Esophagus muscularis mucosa (tissue), 4 donors: Measurements from ENCODE around the gene MOGAT2. TPM values are rescaled to one million over a fixed set of nuclear protein-coding genes. Genes with fewer than 3 reads are reported as not detected.

Source experiments
- DNase-seq: peaks from one replicate; pipeline ENCODE4 v3.0.0-alpha.2; 2017; ENCODE audit errors: extremely low spot score
- H3K27ac ChIP-seq, 4 donors: fragments of 200-600 bp; sonication (generic); replicated peaks in 1 of 4; 1 replicate in 3 of 4; 2 replicates in 1 of 4; pipeline ENCODE4 v1.5.1; 2016 to 2019; ENCODE audit warnings: mild to moderate bottlenecking in 1 of 4
- H3K27me3 ChIP-seq, 4 donors: fragments of 200-600 bp; sonication (generic); one replicate each; pipeline versions ENCODE4 v1.5.1 to v1.6.0; 2016 to 2019
- H3K36me3 ChIP-seq, 4 donors: fragments of 200-600 bp; sonication (generic); one replicate each; pipeline ENCODE4 v1.5.1; 2016 to 2019
- H3K4me1 ChIP-seq, 4 donors: fragments of 200-600 bp; sonication (generic); one replicate each; pipeline ENCODE4 v1.5.1; 2016 to 2019
- H3K4me3 ChIP-seq, 4 donors: fragments of 200-600 bp; sonication (generic); 1 replicate in 2 of 4; 2 replicates in 2 of 4; pipeline ENCODE4 v1.5.1; 2016 to 2019; ENCODE audit warnings: mild to moderate bottlenecking in 4 of 4, moderate library complexity in 1 of 4
- H3K9me3 ChIP-seq, 4 donors: fragments of 200-600 bp; sonication (generic); 1 replicate in 3 of 4; 2 replicates in 1 of 4; pipeline ENCODE4 v1.5.1; 2016 to 2019
- EP300 ChIP-seq: sonication (generic); formaldehyde crosslinking; IDR thresholded peaks from one replicate; pipeline ENCODE4 v1.6.1; 2017; ENCODE audit warnings: antibody characterized with exemption
- POLR2A ChIP-seq: fragments of 450-650 bp; IDR thresholded peaks from one replicate; pipeline ENCODE4 v1.6.1; 2017; ENCODE audit warnings: antibody characterized with exemption, moderate library complexity, mild to moderate bottlenecking, low read depth
- POLR2AphosphoS5 ChIP-seq, 2 donors: sonication (generic); formaldehyde crosslinking; IDR thresholded peaks; one replicate each; pipeline ENCODE4 v1.6.1; 2017; ENCODE audit warnings: antibody characterized with exemption in 2 of 2
- WGBS: methylation state at CpG from one replicate; pipeline ENCODE4 v1.1.5; 2018; 5-methylcytosine and 5-hydroxymethylcytosine counted together
- intact Hi-C: fragments of 100-400 bp; cut with DNase I; formaldehyde crosslinking; loops from one replicate; pipeline ENCODE4 v1.15.1; 2023
- total RNA-seq, 4 donors: library from RNA; depleted of rRNA; stranded (reverse); fragments of >200 nt; gene quantifications; one replicate each; pipeline versions ENCODE4 v1.1.0 to v1.2.1, GENCODE V29; 2016
- TF ChIP-seq, protein P1 (sequence below), 3 experiments: fragments of 200-600 bp in 2 of 3; fragments of 450-650 bp in 1 of 3; sonication (generic) in 2 of 3; IDR thresholded peaks; one replicate each; pipeline ENCODE4 v1.5.1; 2017 to 2019; ENCODE audit warnings: antibody characterized with exemption in 3 of 3, mild to moderate bottlenecking in 2 of 3, moderate library complexity in 1 of 3

Gene MOGAT2
- total RNA-seq = not detected

DNA sequence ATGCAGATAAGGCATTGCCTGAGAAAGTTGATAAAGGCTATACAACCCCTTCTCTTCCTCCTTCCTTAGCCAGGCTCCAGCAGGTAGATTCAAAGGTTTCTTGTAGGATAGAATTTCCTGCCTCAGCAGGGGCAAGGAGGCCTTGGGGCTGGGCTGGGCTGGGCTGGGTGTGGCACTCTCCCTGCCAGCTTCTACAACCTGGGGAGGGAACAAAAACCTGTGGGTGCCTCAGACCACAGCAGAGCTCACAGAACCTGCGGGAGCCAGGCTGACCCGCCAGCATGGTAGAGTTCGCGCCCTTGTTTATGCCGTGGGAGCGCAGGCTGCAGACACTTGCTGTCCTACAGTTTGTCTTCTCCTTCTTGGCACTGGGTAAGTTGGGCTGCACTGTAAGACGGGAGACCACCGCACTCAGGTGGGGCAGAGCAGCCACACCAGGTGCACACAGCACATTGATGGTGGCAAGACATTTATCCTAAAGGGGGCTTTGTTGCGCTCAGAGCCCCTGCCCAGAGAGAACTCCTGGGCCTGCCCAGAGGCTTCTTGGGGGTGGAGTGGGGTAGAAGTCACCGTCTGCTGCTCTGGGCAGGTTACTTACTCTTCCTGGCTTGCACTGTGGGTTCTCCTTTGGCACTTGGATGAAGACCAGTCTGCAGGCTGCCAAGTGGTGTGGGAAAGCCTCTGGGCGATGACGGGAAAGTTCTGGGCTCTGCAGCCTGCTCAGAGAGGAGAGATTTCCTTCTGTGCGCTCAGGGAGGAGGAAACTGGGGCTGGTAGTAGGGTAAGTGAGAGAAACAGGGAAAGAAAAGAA is at the start of gene MOGAT2:
TSS of gene MOGAT2 (plus strand) at position 231 of the 811 bp plus-strand sequence. CDS start at position 282, 51 bp downstream.
- Histone ChIP-seq H3K36me3 (no peaks in the 10 kb centered on the region), H3K9me3 (no peaks in the 10 kb centered on the region), H3K4me3 (no peak within 1 kb of the TSS), H3K27ac (no peak within 1 kb of the TSS), H3K4me1 (no peaks in the 10 kb centered on the region), H3K27me3 (no peaks in the 10 kb centered on the region)
- TF ChIP-seq POLR2A = no peak
- DNase-seq = no peak
- 87% methylated on average over 8 of the region's 13 CpGs for WGBS
- intact Hi-C loops = no loop called here

DNA sequence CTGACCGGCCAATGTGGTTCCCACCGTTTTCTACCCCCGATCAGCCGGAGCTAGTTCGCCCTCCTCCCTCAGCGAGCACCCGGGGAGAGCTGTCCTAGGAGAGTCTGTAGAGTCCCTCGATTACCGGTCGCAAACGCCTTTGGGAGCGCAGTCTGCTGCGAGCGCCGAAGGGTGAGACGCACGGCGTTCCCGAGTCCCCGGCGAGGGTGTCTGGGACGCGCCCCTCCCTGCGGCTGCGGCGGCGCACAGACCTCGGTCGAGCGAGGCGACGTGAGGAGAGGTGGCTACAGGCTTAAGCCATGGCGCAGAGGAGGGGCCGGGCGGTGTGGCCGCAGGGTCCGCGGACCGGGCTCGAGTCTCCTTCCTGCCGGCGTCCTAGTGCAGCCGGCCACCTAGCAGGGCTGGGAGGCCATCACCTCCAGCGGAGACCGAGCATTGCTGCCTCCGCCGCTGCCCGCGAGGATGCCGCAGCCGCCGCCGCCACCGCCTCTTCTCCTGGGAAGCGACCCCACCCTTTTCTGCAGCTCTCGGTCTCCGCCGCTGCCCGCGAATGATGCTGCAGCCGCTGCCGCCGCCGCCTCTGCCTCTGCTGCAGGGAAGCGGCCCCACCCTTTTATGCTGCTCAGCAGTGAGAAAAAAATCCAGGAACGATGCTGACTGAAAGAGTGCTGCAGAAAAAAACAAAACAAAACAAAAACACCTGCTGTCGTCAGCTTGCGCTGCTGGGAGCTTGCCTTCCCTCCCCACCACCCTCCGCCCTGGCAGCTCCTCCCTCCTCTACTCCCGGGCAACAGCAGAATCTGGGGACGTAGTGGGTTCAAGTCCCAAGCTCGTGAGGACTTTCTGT is 49.0 kb upstream of the MOGAT2 start, which contains the start of gene MAP6:
TSS of gene MAP6 (minus strand) at position 588 of the 847 bp plus-strand sequence. CDS start 669 bp downstream, outside the sequence.
- no peaks in the 10 kb centered on the region for H3K9me3 ChIP-seq
- TF ChIP-seq EP300 = no peak
- TF ChIP-seq POLR2AphosphoS5 (IDR thresholded peaks at IDR 0.05) = peak in 1 of 2 donors; percentile 29
- no peak for TF ChIP-seq POLR2A
- TF ChIP-seq, protein P1, sequence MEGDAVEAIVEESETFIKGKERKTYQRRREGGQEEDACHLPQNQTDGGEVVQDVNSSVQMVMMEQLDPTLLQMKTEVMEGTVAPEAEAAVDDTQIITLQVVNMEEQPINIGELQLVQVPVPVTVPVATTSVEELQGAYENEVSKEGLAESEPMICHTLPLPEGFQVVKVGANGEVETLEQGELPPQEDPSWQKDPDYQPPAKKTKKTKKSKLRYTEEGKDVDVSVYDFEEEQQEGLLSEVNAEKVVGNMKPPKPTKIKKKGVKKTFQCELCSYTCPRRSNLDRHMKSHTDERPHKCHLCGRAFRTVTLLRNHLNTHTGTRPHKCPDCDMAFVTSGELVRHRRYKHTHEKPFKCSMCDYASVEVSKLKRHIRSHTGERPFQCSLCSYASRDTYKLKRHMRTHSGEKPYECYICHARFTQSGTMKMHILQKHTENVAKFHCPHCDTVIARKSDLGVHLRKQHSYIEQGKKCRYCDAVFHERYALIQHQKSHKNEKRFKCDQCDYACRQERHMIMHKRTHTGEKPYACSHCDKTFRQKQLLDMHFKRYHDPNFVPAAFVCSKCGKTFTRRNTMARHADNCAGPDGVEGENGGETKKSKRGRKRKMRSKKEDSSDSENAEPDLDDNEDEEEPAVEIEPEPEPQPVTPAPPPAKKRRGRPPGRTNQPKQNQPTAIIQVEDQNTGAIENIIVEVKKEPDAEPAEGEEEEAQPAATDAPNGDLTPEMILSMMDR (IDR thresholded peaks at IDR 0.05) = peak in 1 of 3 experiments; percentile 13
- H3K27ac ChIP-seq = peak within 1 kb of the TSS; percentile 71 to 84 (median 78)
- intact Hi-C loops = loop anchor here (2.0 kb wide), 1 partner anchor 84 kb away; no protein-coding TSS in a partner anchor
- no peak for DNase-seq
- no peaks in the 10 kb centered on the region for H3K36me3 ChIP-seq
- H3K4me3 ChIP-seq = peak within 1 kb of the TSS; percentile 60 to 72 (median 70)
- peaks cover 0 to 19% (median 0%) of the 10 kb centered on the region in 4 donors for H3K27me3 ChIP-seq
- peaks cover 13 to 30% (median 25%) of the 10 kb centered on the region in 4 donors for H3K4me1 ChIP-seq
- WGBS = 3% methylated on average over 39 of the region's 72 CpGs

DNA sequence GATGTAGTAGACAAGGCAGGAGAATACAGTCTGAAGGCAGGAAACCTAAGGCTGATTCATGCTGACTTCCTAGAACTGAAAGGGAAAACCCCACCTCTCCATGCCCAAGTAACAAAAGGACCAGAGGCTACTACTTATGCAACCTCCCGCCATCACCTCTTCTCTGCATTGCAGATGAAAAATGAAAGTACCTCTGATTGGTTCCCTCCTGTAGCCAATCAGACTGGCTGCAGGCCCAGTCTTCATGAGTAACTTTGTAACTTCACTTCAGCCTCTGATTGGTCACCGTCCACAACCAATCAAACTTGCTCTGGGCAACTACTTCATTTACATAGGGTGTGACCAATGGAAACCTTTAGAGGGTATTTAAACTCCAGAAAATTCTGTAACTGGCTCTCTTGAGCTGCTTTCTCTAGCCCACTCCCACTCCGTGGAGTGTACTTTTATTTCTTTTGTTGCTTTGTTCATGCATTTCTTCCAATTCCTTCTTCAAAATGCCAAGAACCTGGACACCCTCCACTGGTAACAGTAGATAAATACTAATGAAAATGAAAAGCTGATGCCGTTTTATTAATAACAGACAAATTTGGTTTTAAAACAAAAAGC is 43.6 kb upstream of the MOGAT2 start:
- Histone ChIP-seq H3K27ac (no peak overlapping the region), H3K4me3 (no peak overlapping the region), H3K4me1 (peaks cover under 1 to 3% (median 2%) of the 10 kb centered on the region in 4 donors), H3K36me3 (no peaks in the 10 kb centered on the region), H3K27me3 (peaks cover 0 to 5% (median 0%) of the 10 kb centered on the region in 4 donors), H3K9me3 (no peaks in the 10 kb centered on the region)
- no peak for DNase-seq
- TF ChIP-seq, protein P1 (IDR thresholded peaks at IDR 0.05) = no peak
- TF ChIP-seq EP300 = no peak
- TF ChIP-seq POLR2A = no peak
- TF ChIP-seq POLR2AphosphoS5 (IDR thresholded peaks at IDR 0.05) = no peak
- intact Hi-C loops = no loop called here
- 97% methylated on average over 4 of the region's 4 CpGs for WGBS

- H3K4me1 ChIP-seq = no peaks in the 10 kb centered on the region
- 100% methylated on average over 1 of the region's 1 CpG for WGBS
- peaks cover 0 to 7% (median 0%) of the 10 kb centered on the region in 4 donors for H3K27me3 ChIP-seq
- intact Hi-C loops = no loop called here
- TF ChIP-seq, protein P1 (IDR thresholded peaks at IDR 0.05) = no peak
- TF ChIP-seq POLR2AphosphoS5 (IDR thresholded peaks at IDR 0.05) (no peak), EP300 (no peak), POLR2A (no peak)
- no peaks in the 10 kb centered on the region for H3K36me3 ChIP-seq
- H3K27ac ChIP-seq = no peak overlapping the region
- H3K9me3 ChIP-seq = no peaks in the 10 kb centered on the region
- DNase-seq = no peak
- no peak overlapping the region for H3K4me3 ChIP-seq
Measured at GRCh38 chr11:75677275-75677674, 40.4 kb upstream of the MOGAT2 start.
